Ammon's horn (tissue), 1 donor: Measurements from ENCODE around the gene GALNT18.

Experiments
- DNase-seq: peaks from one replicate; pipeline ENCODE4 v3.0.0-alpha.2; 2016; ENCODE audit warnings: low spot score

Gene GALNT18

DNA sequence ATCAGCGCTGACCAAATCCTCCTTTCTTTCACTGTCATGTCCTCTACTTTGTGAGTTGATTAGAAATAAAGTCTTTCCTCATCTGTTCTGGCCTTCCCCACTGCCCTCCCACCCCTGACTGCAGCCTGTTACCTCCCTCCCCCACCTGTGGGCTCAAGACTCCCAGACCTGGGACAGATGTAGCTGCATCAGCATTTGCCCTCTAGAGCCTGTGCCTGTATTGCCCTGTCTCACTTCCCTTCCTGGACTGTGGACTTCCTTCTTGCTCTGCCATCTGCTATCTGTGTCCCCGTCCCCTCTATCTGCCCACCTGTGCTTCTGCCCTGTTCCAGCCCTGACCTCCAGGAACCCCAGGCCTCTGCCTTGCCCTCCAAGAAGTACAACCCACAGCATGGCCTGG is 122.5 kb downstream of the GALNT18 start:
- DNase-seq: no peak

DNA sequence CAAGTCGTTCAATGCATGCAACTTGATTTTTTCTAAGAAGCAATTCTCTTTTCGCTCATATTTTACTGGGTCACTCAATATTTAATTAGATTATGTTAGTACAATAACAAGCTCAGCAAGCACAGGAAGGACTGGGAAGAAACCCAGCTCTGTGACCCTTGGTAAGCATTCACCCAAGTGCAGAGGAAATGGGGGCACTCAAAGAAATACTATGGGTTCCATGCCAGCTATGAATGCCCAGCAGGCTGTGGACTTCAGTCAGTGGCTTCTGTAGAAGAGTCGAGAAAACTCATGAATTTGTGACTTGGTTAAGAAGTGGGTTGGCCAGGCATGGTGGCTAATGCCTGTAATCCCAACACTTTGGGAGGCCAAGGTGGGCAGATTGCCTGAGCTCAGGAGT is 123.6 kb downstream of the GALNT18 start:
- DNase-seq: peak; percentile 58

DNA sequence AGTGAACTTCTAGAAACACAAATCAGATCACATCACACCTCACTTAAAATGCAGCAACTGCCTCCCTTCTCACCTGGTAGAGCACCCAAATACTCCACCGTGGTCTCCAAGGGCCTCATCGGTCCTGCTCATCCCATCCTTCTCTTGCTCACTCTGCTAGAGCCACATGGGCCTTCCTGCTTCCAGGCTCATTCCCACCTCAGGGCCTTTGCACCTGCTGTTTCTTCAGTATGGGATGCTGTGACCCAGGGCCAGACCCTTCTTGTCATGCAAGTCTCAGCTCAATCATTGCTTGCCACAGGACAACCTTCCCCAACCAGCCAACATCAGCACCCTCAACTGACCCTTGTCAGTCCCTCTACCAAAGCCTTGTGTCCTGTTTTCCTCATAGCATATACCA is 124.9 kb downstream of the GALNT18 start:
- DNase-seq: no peak

DNA sequence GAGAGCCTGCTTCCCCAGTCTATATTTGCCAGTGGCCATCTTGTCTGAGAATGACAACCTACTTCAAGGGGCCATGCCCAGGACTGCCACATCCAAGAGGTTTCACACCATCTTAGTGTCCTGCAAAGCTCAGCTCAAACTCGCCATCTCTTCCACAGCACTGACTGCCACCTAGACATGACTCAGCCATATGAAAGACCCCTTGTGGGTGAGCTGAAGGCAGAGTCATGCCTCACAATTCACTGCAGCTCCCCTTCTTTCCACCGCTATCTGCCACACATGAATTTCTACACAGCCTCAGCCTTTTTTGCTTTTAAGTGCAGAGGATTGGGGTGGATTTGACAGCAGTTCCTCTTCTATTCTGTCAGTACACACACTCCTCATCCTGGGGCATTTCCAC is 127.5 kb downstream of the GALNT18 start:
- no peak for DNase-seq

DNA sequence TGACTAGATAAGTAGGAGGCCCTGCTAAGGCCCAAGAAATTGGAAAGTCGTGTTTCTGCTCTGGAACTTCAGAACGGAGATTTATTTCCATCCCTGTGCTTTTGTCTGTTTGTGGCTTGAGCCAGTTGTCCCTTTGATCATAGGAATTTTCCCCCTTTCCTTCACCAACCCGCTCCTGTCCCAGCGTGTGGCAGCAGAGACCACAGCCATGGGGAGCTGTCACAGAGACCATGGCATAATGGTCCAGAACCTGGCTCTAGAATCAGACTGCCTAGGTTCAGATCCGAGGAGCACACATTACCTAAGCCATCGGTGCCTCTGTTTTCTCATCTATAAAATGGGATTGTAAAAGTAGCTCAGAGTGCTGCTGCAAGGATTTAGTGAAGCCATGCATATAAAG is 128.1 kb downstream of the GALNT18 start:
- no peak for DNase-seq

DNA sequence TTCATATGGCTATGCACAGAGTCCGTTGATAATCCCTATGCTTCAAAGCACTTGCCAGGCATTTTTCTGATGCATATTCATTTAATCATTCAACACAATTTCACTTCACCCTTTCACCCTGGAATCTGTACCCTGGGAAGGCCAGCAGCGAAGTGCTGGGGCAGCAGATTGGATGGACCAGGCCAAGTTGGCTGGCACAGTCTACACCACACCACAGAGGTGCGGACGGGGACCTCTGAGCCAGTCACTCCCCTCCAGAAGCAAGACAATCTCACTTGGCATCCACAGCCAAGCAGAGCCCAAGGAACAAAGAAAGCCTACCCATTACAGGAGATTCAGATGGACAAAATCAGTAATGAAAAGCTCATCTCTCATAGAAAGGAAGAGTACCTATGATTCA is 130.2 kb downstream of the GALNT18 start:
- DNase-seq: no peak

DNA sequence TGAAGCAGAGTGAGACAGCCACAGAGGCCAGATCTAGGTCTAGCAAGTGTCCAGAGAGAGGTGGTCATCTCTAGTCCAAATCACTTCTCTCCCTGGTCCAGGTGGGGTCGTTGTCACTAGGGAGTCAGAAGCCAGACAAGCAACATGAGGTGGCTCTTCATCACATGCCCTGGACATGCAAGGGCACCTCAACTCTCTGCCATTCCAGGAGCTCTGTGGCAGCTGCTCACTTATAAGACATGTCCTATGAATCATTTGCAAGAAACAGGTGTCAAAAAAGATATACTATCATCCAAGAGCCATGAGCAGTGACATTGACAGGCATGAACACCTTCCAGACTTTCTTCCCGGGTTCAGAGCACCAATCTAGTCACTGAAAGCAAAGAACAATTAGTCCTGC is 130.8 kb downstream of the GALNT18 start:
- DNase-seq: no peak

DNA sequence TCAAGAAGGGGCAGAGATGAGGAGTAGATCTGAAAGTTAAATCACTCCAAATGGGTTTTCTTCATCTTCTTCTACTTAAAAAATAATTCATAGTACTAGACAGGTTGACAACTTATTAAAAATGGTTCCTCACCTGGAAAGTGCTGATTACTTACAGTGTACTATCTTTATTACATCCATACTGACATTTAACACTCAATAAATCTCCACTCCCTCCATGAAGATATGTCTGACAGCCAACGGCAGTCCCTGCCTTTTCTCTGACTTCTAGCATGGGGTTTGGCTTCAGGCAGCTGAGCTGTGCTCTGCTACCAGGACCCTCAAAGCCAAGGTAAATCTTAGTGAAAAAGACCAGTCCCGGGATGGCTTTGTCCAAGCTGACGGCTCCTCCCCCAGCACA is 135.4 kb downstream of the GALNT18 start:
- no peak for DNase-seq

DNA sequence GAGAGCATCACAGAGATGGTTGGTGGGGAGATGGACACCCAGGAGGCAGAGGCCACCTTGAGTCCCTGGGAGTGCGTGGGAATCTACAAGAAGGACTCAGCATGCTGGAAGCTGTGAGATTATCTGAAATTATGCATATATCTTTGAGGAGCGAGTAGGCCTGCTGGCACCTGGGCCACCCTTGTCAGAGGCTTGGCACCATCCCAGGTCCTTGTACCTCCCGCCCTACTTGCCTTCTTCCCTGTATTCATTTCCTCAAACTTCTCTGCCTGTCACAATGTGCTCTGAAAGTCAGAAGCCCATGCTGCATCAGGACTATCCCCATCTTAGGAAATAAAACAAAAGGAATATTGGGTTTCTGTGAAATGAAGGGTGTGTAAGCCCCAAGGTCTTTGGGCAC is 135.8 kb downstream of the GALNT18 start:
- no peak for DNase-seq

DNA sequence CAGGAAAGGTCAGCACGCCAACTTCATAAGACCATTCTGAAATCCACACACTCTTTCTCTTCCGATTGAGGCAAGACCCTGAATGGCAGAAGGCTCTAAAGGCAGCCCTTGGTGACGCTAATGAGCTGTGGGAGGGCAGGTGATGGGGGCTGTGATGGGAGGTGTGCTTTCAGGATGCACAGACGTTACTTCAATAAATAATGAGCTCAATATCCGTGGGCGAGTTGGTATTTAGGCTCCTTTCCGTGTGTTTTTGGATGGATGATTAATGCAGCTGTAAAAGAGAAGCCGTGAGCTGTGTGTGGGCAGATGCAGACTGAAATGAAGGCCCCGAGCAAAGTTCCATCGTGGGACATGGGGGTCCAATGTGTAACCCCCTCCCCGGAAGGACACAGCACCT is 138.2 kb downstream of the GALNT18 start:
- DNase-seq: no peak

DNA sequence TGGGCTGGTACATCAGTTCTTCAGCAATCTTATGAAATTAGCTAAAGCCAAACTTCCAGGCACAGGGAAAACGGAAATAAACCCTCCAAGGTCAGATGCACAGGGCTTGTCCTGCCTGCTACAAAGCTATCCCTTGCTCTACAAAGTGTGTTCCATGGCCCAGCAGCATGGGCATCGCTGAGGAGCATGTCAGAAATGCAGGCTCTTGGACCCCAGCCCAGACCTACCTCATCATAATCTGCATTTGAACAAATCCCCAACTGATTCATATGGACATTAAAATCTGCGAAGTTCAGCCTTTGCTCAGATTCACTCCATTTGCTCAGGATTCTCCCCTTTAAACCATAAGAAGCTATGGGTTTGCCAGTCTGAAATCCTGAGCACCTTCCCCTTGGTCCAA is 139.1 kb downstream of the GALNT18 start:
- no peak for DNase-seq

DNA sequence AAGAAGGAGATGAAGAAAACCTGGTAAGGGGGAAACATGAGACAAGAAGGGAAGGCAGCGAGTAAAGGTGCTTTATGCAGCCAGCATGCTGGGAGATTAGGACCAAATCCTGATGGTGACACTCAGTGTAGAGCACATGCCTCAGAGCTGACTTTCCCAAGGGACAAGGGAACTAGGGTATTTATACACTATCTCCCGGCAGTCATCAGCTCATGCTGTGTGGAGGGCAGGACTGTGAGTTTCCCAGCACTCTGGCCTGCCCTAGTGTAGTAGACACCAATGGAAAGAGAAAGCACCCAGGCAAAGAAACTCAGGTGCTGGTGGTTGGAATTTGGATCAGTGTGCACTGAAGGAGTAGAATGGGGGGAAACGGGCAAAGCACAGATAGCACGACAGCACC is 140.4 kb downstream of the GALNT18 start:
- no peak for DNase-seq

DNA sequence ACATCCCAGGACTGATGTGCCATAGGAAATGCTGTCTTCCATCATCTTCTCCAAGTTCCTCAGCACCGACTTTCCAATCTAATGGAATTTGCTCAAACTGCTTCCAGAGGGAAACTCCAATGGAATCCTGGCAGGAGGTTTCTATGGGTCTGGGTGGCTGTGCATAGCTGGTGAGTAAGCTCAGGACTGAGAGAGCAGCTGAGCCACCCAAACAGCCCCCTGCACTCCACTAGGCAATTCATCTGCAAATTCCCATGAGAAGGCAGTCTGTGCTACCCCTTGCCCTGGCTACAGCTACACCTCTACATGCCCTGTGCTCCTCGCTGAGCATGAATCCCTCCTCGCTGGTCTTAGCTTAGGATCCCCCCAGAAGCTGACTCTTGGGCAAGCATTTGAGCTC is 140.8 kb downstream of the GALNT18 start:
- no peak for DNase-seq

DNA sequence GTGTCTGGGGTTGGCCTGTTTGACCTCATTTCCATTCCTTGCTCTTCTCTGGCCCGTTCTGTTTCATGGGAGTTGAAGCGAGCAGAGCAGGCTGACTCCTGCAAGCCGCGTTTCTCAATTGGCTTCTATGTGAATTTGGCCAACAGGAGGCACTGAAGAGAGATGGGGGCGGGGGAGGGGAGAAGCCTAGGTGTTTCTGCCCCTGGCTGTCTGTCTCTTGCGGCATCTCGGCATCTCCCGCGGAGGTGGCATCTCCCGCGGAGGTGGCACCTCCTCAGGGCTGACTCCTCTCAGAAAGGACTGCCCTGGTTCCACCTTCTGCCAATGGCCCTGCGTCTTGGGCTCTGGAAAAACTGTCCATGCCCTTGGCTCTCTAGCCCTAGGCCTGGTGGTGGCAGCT is 143.1 kb downstream of the GALNT18 start:
- no peak for DNase-seq

DNA sequence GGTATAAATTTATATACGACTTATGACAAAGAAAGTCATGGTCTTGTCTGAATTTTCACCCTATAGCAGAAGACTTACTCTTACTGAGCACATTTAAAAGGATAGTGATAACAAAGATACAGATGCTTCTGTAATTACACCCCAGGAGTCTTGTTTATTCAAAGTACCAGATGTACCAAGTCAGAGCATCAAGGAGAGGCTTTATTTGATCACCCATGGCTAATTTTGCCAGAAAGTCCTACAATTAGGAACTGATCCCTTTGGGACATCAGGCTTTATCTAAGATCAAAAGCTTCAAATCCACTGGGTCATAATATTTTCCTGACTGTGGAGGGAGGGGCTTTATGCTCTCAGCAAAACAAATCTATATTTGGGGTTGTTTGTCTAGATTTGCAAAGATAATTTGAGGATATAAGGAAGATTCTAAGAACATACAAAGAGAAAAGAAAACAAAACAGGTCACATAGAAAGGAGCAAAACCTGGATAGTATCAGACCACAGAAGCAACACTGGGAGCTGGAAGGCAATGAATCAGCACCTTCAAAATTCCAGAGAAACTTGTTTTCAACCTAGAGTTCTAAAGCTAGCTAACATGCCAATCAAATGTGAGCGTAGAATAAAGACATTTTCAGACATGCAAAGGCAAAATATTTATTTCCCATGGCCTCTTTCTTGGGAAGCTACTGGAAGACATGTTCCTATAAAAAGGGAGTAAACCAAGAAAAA is 143.9 kb downstream of the GALNT18 start:
- no peak for DNase-seq

DNA sequence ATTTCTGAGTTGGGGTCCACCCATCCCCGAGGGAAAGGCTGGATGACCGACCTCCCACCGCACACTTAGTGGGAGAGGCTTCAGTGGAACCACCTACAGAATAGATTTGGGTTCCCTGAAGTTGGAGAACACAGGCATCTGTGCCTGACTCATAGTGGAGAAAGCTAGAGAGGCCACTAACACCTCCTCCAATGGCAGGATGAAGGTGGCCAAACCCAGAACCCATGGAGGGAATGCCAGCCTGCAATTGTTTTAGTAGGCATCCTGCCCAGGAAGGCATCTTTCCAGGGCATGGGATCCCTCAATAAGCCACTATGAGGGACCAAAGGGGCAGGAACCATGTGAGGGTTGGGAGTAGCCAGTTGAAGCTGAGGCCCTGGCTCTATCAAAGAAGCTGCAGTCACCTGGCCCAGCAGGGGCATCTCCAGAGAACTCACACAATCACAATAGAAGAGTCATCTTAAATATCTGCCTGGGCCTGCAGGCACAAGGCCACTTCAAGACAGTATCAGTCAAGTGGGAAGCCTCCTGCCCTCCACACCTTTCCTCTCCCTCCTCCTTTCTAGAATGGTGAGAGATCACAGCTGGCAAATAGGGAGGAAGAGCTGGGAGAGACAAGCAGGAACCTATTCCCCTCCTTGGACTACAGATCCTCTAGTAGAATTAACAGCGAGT is 144.7 kb downstream of the GALNT18 start:
- DNase-seq: peak; percentile 61

DNA sequence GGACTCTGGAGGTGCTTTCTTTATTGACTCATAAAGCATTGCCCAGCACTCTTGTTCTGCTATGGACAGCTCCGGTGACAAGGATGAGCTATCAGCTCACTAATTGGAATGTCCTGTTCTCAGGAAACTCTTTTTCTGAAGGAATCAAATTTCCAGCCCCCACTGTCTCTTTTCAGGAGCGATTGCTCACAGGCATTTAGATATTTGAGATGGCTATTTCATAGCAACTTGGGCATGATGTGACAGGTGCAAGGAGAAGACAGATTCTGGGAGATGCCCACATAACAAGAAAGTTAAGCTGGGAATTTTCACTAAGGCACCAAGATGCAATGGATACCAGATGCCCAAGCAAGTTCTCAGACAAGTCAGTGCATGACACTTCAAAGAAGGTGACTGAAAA is 145.3 kb downstream of the GALNT18 start:
- no peak for DNase-seq

DNA sequence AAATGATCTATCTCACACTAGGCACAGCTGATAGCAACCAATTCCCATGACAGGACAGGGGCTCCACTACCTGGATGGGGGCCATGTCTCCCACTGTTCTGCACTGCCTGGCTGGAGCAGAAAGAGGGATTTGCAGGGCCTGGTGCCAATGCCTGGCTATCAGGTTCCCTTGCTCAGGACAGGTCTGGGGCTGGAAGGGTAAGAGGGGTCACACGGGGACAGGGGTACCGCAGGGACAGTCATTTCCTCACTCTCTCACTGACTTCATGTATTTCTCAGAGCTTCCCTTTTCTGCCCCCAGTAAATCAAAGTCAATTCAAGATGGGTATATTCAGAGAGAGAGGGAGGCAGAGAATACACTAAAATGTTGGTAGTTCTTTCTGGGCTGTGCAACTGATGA is 149.7 kb downstream of the GALNT18 start:
- DNase-seq: no peak

DNA sequence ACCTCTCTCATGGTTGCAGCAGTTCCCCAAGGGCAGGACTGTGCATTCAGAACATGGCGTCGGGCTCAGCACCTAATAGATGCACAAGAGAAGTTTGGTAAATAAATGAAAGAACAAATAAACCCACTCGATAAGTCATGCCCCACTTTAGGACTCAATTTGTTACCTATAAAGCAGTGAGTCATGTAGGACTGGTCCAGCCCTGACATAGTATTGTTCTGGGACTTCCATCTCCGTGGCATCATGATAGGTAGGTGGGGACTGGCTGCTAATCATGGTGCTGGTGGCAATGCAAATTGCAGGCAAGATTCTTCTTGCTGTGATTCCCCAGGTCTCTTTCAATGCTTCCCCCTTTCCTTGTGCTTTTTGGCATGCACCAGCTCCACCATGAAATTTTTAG is 150.6 kb downstream of the GALNT18 start:
- DNase-seq: no peak

DNA sequence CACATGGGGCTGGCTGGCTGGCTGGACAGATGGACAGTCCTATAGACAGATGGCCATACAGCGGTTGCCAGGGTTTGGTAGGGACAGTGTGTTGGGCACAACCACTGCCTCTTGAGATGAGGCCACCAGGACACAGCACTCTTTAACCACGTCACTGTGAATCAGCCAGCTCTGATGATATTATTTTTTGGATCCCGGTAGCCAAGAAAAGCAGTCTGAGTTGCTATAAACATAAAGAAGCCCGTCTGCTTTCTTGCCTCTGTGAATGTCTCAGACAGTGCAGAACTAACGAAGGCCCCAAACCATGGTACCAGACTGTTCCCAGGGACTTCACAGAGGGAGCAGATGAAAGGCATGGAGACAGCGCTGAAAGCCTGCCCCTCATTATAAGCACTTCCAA is 152.9 kb downstream of the GALNT18 start:
- no peak for DNase-seq

DNA sequence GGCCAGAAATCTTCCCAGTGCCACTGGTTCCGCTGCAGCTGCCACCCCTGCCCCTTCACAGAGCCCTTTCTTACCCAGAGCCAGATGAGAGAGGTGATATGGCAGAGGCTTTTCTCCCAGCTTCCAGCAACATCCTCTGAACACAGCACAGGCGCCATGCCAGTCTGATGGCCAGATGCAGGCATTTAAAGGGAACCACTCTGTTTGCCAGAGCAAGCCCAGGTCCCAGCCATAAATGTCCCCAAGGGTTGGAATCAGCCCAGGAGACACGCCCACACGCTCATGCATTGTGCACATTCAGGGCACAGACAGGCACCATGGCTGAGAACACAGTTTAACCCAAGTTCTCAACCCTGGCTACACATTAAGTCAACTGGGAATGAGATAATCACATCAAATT is 154.5 kb downstream of the GALNT18 start:
- DNase-seq: no peak

DNA sequence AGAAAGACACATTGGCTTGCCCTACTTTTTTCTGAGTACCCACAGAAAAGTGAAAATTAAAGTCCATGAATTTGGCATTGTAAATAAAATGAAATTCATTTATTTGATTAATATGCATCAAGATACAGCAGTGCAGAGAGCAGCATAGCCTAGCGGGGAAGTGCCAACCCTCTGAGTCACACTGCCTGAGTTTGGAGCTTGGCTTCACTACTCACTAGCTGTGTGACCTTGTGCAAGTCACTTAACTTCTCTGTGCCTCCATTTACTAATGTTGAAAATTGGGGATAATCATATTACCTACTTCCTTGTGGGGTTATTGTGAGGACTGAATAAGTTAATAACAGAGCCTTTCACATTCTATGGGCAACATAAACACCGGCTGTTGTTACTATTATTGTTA is 157.2 kb downstream of the GALNT18 start:
- no peak for DNase-seq

DNA sequence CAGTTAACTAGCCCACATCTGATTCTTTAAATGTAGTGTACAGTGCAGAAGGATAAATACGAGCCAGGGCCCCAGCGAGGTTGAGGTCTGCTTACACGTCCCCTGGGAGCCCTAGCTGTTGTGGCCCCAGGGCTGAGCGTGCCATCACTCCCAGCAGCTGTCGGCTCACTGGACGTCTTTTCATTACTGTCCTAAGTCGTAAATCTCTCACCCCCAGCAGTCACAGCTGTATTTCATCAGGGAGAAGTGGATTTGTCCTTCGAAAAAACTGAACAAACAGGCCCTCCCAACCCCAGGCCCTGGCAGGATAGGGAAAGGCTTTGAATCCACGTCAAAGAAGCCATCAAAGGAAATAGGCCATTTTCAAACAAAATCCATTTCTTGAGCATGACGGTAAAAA is 158.4 kb downstream of the GALNT18 start:
- no peak for DNase-seq

DNA sequence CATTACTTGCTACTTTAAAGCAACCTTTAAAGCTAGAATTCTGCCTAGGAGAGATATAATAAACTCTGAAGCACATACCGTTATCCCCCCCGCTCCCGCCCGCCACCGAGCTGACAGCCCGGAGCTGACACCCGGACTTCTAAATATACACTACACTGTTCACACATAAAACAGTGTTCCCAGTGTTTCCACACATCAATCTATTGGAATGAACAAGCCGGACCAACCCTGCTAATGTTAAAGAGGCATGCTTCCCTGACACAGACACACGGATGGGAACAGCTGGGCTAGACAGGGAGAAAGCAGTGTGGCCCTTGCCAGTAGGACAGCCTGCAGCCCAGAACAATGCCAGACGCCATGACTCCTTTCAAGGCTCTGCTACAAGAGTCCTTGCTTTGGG is 160.3 kb downstream of the GALNT18 start:
- peak; percentile 52 for DNase-seq
